Raji (cell line): ENCODE data around the gene CDH4.

ENCODE experiments used
- POLR2A ChIP-seq: IDR thresholded peaks from 2 replicates; pipeline ENCODE4 v1.6.1; 2011; ENCODE audit warnings: low read depth, low read length, control low read depth; ENCODE audit not compliant: insufficient read depth

CDH4 gene

GRCh38 chr20:61251529-61252393 lies at the start of gene CDH4:
Gene CDH4 (plus strand): TSS chr20:61252261.
- TF ChIP-seq POLR2A: no peak

- TF ChIP-seq POLR2A: no peak
These were observed 48.7 kb upstream of the CDH4 start for GRCh38 chr20:61203320-61203719.

- no peak for TF ChIP-seq POLR2A
These were observed 47.9 kb upstream of the CDH4 start for GRCh38 chr20:61204206-61204605.

- TF ChIP-seq POLR2A: no peak
These were observed 46.3 kb upstream of the CDH4 start for GRCh38 chr20:61205769-61206168.

GRCh38 chr20:61210862-61211261 lies 41.2 kb upstream of the CDH4 start:
- no peak for TF ChIP-seq POLR2A

- no peak for TF ChIP-seq POLR2A
These were observed 34.2 kb upstream of the CDH4 start for GRCh38 chr20:61217848-61218247.

GRCh38 chr20:61219021-61219431 lies 33.0 kb upstream of the CDH4 start:
- no peak for TF ChIP-seq POLR2A

- TF ChIP-seq POLR2A: no peak
These were observed 31.9 kb upstream of the CDH4 start for GRCh38 chr20:61220131-61220530.

- no peak for TF ChIP-seq POLR2A
These were observed 31.3 kb upstream of the CDH4 start for GRCh38 chr20:61220626-61221325.

- no peak for TF ChIP-seq POLR2A
These were observed 29.4 kb upstream of the CDH4 start for GRCh38 chr20:61222699-61223098.

- TF ChIP-seq POLR2A: no peak
These were observed 28.9 kb upstream of the CDH4 start for GRCh38 chr20:61223121-61223520.

- no peak for TF ChIP-seq POLR2A
These were observed 21.9 kb upstream of the CDH4 start for GRCh38 chr20:61230166-61230565.

- TF ChIP-seq POLR2A: no peak
These were observed 18.5 kb upstream of the CDH4 start for GRCh38 chr20:61233590-61233989.

- no peak for TF ChIP-seq POLR2A
These were observed 17.7 kb upstream of the CDH4 start for GRCh38 chr20:61234224-61234890.

GRCh38 chr20:61236713-61237112 lies 15.3 kb upstream of the CDH4 start:
- TF ChIP-seq POLR2A: no peak

GRCh38 chr20:61238813-61239212 lies 13.2 kb upstream of the CDH4 start:
- TF ChIP-seq POLR2A: no peak
